Glomerular endothelial cell (primary cell): Measurements from ENCODE around the gene BCS1L. TPM values are rescaled to one million over a fixed set of nuclear protein-coding genes. Genes with fewer than 3 reads are reported as not detected.

Experiments
- DNase-seq: peaks from one replicate; pipeline ENCODE4 v3.0.0-alpha.2; 2011; ENCODE audit warnings: low read depth, low spot score; ENCODE audit errors: extremely low read depth
- total RNA-seq: library from RNA; depleted of rRNA; stranded (reverse); fragments of >200 nt; gene quantifications from 2 replicates; pipeline ENCODE4 v1.2.3, GENCODE V29; 2015

BCS1L gene, protein sequence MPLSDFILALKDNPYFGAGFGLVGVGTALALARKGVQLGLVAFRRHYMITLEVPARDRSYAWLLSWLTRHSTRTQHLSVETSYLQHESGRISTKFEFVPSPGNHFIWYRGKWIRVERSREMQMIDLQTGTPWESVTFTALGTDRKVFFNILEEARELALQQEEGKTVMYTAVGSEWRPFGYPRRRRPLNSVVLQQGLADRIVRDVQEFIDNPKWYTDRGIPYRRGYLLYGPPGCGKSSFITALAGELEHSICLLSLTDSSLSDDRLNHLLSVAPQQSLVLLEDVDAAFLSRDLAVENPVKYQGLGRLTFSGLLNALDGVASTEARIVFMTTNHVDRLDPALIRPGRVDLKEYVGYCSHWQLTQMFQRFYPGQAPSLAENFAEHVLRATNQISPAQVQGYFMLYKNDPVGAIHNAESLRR
- total RNA-seq: 30.9 and 37.6 TPM in 2 replicates

DNA sequence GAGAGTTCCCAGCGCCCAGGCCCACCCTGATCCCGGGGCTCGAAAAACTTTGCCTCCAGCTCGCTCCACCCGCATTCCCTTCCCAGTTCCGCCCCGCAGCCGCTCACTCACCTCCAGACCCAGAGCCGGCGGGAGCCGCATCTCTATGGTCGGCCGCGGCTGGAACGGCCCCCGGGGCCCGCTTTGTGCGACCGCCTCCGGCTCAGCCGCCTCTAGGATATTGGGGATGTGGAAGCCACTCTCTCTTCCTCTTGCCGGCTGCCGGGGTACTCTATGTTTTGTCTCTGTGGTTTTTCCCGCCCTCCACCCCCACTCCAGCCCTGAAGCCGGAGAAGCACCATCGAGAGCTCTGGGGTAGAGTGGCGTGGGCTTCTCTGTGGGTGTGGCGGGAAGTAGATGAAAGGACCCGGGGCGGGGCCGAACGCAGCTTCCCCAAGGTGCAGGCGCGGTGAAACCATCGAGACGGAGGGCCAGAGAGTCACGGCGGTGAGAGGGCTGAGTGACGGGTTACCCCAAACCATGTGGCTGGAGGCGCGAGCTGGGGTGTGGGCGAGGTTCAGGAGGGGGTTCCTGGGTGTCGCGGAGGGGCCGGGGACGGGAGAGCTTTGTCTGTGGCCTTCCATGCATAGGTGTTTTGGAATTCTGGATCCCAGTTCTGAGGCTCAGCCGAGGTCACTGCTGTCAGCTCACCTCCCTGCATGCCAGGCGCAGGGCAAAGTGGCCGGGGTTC is at the start of gene BCS1L, which contains the start of gene ZNF142:
TSS of gene BCS1L (plus strand) at position 426 of the 730 bp plus-strand sequence. CDS start 1,305 bp downstream, outside the sequence.
TSS of gene ZNF142 (minus strand) at position 366 of the 730 bp plus-strand sequence. CDS start 3,194 bp downstream, outside the sequence.
- no peak for DNase-seq

DNA sequence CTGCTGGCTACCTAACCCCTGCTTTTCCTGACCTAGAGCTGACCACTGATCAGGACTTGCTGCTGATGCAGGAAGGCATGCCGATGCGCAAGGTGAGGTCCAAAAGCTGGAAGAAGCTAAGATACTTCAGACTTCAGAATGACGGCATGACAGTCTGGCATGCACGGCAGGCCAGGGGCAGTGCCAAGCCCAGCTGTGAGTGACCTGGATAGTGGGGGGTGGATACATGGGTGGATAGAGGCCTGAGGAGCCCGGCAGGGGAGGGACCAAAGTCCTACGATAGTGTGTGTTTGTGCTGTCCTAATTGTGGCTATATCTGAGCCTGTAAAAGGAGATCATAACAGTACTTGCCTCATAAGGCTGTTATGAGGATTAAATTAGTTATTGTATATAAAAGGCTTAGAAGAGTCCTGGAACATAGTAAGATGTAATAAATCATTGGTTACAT is 43.6 kb upstream of the BCS1L start:
- DNase-seq: no peak

DNA sequence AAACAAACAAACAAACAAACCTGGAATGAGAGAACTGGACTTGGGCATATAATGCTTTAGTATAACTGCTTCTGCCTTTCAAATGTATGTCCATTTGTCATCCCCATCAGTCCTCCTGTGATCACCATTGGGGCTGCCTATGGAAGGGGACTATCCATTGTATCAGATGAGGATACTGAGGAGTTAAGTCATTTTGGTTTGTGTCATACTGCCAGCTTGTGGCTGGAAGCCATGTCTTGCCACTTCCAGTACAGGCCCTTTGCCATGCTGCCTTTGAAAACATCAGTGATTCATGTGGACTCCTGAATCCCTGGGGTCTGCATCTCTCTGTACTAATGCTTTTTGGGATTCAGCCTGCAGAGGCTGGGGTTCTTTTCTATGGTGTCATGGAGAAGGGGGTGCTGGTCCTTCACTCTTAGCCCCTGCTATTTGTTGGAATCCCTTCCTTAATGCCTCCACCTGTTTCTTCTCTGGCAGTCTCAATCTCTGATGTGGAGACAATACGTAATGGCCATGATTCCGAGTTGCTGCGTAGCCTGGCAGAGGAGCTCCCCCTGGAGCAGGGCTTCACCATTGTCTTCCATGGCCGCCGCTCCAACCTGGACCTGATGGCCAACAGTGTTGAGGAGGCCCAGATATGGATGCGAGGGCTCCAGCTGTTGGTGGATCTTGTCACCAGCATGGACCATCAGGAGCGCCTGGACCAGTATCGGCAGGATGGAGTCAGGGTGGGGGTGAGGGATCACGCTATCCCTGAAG is 41.2 kb upstream of the BCS1L start:
- DNase-seq: no peak

DNA sequence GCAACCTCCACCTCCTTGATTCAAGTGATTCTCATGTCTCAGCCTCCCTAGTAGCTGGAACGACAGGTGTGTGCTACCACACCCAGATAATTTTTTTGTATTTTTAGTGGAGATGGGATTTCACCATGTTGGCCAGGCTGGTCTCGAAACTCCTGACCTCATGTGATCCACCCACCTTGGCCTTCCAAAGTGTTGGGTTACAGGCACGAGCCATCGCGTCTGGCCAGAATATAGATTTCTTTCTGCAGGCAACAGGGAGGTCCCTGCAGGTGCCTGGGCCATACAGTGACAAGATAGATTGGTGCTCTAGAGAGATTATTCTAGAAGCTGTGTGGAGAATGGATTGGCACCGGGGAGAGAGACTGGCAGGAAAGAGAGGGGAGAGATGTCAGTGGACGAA is 38.5 kb upstream of the BCS1L start:
- DNase-seq: no peak

DNA sequence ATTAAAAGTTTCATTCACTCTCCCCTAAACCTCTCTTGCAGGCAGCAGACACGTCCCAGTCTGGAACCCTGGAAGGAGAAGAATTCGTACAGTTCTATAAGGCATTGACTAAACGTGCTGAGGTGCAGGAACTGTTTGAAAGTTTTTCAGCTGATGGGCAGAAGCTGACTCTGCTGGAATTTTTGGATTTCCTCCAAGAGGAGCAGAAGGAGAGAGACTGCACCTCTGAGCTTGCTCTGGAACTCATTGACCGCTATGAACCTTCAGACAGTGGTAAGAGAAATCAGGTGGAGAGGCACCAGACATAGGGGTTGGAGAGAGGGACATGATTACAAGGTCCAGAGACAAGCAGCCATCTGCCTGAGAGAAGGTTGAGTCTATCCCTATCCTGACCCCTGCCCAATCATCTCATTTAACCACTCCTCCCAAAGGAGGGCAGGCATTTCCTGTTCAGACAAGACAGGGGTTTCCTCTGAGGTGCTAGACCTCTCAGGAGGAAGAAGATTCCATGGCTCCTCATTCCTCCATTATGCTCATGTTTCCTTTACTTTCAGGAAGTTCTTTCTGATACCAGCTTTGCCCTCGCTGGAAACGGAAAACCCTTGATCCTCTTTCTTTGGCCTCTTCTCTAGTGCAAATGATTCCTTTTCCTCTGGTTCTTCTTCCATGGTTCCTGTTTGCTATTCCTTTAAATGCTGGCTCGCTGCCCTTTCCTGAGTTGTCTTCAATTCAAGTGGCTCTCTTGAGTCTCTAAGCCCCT is 36.7 kb upstream of the BCS1L start:
- no peak for DNase-seq

DNA sequence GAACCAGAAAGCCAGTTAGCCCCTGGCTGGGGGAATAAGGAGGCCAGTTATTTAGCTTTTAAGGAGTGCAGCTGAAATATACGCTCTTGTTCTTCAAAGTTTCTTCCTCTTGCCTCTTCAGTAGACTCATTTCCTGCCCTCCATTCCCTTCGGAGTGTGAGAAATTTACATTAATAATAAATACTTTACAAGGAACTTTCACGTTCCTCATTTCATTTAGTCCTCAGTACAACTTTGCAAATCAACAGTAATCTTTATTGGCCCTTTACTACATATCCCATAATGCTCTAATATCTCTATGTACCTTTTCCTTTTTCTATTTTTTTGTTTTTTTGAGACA is 36.1 kb upstream of the BCS1L start:
- no peak for DNase-seq

DNA sequence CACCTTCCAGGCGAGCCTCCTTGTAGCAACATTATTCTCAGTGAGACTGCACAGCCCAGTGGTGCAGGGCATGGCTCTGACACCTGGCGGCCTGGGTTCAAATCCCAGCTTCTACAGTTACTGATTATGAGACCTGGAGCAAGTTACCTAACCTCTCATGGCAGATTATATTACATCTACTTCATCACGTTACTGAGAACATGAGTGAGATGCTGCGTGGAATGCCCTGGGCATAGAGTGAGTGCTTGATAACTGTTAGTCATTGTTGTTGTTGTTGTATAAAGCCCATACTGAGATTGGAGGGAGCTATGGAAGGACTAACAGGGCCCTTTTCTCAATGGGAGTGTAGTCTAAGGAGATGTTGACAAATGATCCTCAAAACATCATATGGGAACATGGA is 33.1 kb upstream of the BCS1L start:
- DNase-seq: no peak

DNA sequence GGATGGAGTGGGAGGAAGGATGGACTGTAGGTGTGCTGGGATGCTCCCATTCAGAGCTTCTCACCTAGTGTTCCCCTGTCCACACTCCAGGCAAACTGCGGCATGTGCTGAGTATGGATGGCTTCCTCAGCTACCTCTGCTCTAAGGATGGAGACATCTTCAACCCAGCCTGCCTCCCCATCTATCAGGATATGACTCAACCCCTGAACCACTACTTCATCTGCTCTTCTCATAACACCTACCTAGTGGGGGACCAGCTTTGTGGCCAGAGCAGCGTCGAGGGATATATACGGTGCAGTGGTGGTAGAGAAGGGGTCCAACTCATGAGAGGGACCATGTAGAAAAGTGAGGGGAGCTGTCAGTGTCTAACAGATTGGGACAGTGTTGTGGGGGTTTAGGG is 31.5 kb upstream of the BCS1L start:
- no peak for DNase-seq

DNA sequence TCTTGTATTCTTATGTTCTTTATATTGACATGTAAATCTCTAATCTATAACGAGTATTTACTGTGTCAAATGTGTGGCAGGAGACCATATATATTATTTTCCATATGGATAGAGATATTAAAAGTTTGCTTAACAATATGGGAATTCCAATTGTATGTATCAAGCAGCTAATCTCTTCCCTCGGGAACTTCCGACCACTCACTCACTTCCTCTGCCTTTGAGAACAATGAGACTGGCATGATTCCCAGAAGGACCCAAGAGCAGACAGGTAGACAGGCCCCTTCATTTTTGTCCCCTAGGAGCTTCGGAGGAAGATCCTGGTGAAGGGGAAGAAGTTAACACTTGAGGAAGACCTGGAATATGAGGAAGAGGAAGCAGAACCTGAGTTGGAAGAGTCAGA is 27.6 kb upstream of the BCS1L start:
- DNase-seq: peak; percentile 88

DNA sequence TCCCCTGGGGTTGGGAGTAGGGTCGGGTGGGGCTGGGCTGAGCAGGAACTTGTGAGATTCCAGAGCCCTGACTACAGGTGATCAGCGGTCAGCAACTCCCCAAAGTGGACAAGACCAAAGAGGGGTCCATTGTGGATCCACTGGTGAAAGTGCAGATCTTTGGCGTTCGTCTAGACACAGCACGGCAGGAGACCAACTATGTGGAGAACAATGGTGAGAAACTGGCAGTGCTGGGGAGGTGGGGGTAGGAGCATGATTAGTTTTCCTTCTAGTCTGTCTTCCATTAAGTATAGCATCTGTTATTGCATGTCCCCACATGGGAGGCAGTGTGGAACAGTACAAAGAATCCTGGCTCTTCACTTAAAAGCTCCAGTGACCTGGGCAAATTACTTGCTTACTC is 23.8 kb upstream of the BCS1L start:
- no peak for DNase-seq

DNA sequence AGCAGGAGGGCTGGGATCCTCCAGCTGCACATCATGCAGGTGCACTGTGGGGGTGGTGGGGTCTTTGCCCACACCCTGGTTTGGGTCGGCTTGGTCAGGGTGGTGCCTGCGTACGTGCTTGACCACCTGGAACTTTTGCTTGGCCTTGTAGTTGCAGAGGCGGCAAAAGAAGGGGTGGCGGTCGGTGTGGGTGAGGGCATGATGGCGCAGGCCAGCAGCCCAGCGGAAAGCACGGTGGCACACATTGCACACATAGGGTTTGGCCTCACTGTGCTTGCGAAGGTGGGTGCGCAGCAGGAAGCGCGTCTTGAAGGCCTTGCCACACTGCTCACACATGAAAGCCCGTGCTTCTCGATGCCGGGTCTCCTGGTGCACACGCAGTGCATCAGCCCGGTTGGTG is 21.1 kb upstream of the BCS1L start:
- no peak for DNase-seq

DNA sequence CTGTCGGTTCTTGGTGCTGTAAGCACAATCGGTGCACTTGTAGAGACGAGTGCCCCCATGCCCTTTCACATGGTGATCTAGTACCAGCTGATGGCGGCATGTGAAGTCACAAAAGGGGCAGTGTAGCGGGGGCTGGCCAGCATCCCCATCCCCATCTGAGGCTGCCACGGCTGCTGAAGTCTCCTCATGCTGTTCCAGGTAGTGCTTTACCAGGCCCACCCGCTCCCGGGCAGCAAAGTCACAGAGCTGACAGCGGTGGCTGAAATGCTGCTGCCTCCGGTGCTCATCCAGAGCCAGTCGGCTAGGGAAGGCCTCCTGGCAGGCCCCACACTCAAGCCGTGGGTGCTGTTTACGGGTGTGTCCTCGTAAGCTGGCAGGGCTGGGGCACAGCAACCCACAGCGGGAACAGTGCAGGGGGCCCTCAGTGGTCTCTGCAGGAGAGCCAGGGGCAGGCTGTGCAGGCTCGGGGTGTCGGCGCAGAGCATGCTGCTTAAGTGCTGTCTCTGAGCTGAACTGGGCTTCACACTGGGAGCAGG is 17.3 kb upstream of the BCS1L start:
- DNase-seq: no peak

DNA sequence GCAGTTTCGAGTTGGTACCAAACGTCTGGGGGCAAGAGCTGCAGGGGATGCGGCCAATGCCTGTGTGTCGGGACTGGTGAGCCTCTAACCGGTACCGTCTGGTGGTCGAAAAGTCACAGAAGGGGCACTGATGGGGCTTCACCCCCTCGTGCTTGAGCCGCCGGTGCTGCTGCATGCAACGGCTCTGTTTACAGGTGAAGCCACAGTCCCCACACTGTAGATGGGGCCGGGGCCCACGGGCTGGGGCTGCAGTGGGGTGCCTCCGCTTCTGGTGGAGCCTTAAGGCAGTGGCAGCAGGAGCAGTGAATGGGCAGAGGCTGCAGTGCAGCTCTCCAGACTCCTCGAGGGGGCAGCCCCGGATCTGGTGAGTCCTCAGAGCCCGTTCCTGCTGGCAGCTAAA is 16.7 kb upstream of the BCS1L start:
- no peak for DNase-seq

DNA sequence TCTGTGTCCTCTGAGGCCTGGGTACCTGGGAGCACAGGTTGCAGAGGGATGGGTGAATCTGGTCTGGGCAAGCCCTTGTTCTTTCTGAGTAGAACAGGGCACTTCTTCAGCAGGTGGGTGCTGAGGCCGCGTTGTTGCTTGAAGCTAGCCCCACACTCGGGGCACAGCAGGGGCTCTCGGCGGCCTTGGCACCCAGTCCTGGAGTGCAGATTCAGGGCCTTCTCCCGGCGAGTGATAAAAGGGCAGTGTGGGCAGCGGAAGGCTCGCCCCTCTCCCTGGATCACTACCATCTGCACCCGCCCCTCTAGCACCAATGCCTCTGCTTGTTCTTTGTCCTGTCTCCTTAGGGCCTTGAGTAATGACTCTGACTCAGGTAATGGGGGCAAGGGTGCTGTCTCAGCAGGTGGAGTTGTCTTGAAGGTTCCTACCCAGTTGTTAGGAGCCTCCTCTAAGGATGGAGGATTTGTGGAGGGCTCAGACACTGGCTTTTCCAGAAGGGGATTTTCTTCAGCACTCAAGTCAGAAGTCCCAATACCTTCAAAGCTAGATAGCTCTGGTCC is 15.7 kb upstream of the BCS1L start:
- DNase-seq: no peak

DNA sequence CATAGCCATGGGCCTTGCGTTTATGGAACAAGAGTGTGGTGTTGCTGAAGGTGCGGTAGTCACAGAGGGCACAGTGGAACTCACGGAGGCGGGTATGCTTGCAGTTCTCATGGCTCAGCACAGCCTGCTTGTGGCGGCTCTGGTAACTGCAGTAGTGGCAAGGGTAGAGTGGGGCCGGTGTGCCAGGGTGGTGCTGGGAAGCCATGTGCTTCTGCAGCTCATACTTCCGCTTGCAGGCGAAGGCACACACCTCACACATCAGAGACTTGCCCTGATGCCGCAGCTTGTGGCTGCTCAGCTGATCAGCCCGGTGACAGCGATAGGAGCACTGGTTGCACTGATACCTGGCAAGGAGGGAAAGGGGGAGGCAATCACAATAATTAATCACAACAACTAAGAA is 14.8 kb upstream of the BCS1L start:
- DNase-seq: no peak

DNA sequence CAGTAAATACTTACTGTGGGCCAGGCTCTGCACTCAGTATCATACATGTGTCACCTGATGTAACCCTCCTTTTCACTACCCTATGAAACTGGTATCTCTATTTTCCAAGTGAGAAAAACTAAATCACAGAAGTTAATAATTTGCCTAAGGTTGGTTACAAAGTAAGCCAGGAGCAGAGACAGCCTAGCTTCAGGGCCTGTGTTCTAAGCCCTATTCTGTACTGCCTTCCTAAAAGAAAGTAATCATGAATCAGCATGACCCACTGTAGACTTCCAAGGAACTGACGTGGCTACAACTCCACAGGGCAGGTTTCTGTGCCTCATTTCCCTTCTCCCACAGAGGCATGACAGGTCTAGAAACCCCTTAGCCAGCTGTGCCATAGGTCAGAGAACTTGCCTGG is 14.4 kb upstream of the BCS1L start:
- DNase-seq: no peak

DNA sequence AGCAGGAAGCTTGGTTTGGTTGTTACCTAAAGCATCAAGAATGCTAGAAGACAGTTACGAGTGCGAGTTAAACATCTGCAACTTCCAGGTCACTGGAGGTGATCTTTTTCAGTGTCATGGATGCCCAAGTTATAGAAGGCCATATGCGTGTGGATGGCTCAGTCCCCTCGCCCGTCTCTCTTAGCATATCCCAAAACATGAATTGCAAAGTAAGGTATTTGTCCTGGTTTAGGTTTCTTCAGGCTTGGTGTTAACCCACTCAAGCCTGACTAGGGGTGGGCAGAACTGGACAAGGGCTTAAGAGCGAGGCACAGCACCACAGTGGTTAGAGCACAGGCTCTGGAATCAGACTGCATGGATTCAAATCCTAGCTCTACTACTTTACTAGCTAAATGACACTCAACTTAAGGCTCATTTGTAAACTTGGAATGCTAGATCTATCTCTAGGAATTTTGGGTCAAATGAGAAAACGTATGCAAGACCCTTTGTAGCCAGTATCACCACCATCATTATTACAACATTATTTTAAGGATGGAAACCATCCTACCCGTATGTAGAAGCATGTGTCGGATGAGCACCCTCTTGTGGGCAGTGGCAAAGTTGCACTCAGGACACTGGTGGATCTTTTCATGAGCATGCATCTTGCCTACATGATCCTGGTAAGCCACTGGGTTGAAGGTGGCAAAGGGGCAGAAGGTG is 11.2 kb upstream of the BCS1L start:
- no peak for DNase-seq

DNA sequence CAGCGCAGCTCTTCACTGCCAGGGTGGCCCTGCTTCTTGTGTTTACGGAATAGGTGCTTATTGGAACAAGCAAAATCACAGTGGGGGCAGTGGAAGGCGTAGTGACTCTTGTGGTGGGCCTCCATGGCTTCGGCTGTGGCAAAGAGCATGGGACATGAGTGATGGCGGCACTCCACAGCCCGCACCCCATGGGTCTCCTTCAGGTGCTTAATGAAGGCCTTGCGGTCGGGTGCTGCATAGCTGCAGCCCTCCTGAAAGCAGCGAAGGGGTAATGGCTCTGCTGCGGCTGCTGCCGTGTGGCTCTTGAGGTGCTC is 10.7 kb upstream of the BCS1L start:
- no peak for DNase-seq

DNA sequence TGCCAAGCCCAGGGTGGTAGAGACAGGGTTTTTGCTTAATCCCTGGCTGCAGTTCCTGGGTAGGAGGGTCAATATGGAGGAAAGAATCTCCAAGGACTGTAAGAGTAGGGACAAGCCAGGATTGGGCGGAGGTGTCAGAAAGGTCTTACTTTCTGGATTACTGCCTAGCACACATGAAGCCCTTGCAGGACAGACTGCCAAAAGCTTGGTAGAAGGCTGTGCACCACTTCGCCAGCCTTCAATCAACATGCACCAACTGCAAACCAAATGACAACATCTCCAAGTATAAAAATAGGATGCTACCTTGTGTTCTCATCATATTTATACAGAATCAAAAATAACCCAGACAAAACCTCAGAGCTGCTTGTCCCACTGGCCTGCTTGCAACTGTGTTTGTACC is 3.7 kb upstream of the BCS1L start:
- no peak for DNase-seq
